NCI-H2107 treated with DMSO at 0.1 percent for 48 hours (cell line): ENCODE data around the gene CDS2.
"Not testable (repeated sequence)": the region's sequence is repeated elsewhere in the genome, so short reads cannot be mapped to it uniquely, and the experiment has no call there.

Experiments used
- DNase-seq: peaks from one replicate; lab custom pipeline; 2025; ENCODE audit not compliant: unreplicated experiment; lab: John Stamatoyannopoulos, UW

Gene CDS2

DNA sequence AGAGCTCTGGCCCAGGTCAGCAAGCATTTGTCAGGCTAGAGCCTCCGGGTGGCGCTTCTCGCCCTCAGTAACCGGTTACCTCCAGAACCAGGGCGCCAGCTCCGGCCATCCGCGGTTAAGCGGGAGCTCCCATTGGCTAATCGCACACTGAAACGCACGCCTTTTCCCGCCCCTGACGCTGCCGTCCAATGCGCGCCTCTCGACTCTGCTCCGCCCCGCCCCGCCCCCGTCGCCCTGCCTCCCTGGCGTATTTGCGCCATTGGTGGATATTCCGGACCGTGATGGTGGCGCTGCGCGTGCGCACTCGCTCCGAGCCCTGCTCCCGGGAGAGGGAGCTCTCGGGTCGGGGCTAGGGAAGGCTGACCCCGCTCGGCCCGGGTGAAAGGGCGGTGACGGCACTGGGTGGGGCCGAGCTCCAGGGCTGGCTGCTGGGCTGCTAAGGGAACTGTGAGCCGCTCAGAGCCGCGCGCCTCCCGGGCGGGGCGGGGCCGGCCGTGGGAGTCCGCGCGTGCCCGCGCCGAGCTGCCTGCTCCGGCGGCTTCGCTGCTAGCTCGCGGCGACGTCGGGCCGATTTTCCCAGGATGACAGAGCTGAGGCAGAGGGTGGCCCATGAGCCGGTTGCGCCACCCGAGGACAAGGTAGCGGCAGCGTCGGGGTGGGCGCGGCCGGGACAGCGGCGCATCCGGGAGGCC lies at the start of gene CDS2:
TSS of gene CDS2 (plus strand) at position 497 of the 692 bp plus-strand sequence. CDS start at position 582, 85 bp downstream.
- DNase-seq: peak; percentile 91

DNA sequence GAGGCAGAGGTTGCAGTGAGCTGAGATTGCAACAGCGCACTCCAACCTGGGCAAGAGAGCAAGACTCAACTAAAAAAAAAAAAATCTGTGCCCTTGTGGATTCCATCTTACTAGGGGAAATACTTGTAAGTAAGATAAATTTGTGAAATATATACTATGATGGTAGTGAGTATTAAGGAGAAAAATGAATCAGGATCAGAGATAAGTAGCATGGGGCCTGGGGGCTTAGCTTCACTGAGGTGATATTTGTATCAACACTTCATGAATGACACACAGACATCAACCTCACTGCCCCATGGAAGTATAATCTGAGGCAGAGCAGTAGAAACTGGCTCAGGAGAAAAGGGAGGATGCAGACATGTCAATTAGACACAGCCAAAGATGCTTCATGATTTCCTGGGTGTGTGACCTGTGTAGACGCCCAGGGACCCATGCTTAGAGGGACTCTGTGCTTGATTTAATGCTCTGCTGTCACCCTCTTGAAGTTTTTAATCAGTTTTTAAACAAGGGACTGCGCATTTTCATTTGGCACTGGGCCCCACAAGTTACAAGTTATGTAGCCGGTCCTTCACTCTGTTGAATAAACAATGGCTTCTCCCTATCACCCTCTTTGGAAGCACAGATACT lies 48.9 kb upstream of the CDS2 start:
- no peak for DNase-seq

DNA sequence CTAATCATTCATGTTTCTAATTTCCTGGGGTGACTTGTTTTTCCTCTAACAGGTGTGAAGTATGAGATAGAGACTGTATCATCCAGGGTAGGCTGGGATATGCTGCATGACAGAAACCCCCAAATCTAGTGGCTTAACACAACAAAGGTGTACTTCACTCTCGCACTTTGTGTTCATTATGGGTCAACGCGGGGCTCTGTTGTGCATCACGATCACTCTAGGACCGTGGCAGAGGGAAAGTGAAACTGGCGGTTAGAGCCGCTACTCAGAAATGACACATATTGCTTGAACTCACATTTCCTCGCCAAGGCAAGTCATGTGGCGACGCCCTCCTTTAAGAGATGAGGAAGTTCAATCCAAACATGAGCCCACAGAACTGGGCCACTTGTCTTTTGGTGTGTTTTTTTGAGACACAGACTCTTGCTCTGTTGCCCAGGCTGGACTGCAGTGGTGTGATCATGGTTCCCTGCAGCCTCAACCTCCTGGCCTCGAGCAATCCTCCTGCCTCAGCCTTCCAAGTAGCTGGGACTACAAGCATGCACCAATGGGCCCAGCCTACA lies 48.3 kb upstream of the CDS2 start:
- DNase-seq: peak; percentile 0

DNA sequence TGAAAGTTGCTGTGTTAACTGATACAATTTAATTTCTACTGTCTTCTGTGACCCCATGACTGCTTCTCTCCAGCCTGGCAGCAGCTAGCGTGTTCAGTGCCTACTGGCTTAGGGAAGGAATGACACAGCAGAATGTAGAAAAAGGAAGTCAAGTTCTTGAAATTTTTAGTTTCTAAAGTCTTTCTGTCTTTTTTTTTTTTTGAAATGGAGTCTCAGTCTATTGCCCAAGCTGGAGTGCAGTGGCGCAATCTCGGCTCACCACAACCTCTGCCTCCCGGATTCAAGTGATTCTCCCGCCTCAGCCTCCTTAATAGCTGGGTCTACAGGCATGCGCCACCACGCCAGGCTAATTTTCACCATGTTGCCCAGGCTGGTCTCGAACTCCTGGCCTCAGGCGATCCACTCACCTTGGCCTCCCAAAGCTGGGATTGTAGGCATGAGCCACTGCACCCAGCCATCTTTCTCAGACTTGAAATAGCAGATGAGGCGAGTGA lies 46.4 kb upstream of the CDS2 start:
- DNase-seq: no peak

DNA sequence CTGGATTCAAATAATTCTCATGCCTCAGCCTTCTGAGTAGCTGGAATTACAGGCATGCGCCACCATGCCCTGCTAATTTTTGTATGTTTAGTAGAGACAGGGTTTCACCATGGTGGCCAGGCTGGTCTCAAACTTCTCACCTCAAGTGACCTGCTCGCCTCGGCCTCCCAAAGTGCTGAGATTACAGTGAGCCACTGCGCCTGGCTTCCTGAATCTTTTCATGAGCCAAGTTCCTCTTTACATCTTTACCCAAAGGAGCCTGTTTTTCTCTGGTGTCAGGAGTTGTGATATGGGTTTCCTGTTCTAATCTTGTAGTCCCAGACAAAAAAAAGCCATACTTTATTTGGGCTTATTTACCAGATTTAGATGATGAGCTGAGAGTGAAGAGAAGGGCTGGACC lies 41.4 kb upstream of the CDS2 start:
- DNase-seq: no peak

DNA sequence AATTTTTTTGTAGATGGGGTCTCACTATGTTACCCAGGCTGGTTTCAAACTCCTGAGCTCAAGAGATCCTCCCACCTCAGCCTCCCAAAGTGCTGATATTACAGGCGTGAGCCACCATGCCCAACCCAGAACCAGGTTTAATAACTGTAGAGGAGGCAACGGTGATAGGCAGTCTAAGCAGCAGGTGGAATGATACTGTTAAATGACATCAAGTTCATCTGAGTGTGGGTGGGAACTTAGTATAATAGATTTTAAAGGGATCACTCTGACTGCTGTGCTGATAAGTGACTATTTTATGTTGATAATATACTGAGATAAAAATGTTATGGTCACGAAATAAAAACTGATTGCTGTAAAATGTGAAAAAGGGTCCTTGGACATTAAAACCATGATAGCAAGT lies 38.1 kb upstream of the CDS2 start:
- DNase-seq: no peak

DNA sequence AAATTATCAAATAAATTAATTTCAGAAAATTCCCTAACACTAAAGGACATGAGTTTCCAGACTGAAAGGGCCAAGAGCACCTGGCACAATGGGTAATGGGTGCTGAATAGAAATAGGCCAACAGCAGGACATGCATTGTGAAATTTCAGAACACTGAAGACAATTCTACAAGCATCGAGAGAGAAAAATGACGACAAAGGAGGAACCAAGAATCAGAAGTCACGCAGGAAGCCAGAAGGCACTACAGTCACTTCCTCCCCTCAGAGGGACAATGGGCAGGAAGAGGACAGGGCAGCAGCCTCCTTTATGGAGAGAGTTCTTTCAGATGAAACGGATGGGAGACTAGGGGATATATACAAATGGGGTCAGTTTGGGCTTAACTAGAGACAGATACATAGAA lies 36.6 kb upstream of the CDS2 start:
- no peak for DNase-seq

DNA sequence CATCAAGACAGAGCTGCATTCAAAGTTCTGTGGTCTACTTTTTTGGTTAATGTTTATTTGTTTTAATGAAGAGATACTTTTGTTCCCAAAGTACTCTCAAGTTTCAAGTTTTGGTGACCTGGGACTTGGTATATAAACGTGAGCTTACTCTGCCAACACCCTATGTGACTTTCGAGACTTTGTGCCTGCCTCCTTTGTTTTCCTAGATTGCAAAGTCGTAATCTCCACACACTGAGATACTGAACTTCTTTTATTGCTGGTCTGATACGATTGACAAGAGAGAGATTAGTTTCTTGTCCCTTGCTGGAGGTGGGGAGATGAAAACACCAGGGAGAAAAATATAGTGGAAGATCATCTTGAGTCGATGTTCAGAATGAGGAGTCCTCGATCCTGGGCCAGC lies 34.9 kb upstream of the CDS2 start:
- no peak for DNase-seq

DNA sequence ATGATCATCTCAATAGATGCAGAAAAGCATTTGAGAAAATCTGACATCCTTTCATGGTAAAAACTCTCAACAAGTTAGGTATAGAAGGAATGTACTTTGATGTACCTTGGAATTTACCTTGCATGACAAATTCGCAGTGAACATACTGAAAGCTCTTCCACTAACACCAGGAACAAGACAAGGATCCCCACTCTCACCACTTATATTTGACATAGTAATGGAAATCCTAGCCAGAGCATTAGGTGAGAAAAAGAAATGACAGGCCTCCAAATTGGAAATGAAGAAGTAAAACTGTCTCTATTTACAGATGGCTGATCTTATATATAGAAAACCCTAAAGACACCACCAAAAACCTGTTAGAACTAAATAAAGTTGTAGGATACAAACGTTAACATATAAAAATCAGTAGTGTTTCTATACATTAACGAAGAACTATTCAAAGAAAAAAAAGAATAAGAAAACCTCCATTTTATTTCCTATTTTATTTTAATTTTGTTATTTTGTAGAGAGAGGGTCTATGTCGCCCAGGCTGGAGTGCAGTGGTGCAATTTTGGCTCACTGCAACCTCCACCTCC lies 34.0 kb upstream of the CDS2 start:
- DNase-seq: no peak

DNA sequence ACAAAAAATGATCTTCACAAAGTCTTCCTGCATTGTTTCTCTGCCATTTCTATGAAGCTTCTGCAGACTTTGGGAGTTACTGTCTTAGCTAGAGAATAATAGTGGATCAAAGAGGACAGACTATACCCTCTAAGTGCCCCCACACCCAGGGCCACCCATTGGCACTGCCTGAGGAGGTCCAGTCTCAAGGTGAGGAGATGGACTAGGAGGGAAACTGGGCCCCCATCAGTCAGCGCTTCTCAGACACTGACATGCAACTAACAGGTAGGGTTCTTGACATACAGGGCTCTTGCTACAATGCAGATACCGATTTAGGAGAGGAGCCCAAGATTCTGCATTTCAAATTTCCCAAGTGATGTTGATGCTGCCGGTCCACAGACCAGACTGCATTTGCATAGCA lies 31.4 kb upstream of the CDS2 start:
- no peak for DNase-seq

DNA sequence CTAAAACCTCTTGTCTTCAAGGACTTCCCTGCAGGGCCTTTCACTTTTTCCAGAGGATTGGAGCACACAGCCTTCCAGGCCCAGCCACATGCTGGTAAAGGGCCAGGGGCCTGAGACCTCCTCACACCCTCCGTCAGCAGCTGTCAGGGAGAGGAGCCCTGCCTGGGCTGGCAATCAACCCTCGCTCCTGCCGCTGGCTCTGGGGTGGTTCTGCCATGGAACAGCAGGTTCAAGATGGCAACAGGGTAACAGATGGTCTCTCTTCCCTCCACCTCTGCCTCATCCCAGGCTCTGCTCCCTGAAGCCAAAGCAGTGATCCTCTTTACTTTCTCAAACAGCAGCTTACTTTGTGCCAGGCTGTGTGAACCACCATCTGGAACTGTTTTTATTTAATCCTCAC lies 30.9 kb upstream of the CDS2 start:
- DNase-seq: no peak

DNA sequence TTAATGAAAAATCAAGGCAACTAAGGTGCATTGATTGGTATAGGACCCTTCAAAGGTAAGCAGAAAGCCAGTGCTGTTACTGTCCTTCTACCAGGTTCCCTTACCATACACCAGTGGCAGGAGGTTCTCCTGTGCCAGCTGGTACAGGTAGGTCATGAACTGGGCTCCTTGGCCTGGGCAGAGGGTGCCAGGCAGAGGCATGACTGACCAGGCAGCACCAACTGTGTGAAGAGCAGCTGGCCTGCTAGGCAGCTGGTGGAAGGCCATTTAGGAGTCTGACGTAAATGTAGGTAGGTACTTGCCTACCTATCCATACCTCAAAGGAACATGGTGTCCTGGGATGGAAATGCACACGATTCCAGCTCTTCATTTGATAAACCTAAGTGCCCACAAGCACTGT lies 30.3 kb upstream of the CDS2 start:
- DNase-seq: no peak

DNA sequence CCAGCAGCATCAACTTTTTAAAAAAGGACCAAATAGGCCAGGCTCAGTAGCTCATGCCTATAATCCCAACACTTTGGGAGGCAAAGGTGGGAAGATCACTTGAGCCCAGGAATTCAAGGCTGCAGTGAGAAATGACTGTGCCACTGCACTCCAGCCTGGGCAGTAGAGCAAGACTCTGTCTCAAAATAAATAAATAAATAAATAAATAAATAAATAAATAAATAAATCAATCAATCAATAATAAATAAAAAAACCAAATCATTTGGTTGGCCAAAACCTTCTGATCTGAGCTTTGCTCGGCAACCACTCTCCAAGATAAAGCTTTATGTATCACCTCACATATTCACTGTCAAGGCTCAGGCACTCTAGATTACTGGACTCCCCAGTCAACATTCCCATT lies 27.8 kb upstream of the CDS2 start:
- DNase-seq: not testable (repeated sequence)

DNA sequence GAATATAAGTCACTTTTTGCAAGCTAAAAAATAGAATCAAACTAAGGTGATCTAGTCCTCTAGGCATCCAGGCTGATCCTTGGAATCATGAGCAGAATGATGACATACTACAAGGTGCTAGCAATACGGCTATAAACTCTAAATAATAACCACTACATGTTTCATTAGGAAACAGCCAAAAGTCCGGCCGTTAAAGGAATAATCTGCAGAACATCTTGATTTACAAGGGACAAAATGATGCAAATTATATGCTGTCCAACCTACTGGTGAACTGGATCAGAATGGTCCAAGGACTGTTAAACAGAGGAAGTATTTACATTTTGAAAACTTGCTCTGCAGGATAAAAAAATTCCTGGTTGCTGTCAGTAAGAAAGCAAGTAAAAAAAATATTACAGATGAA lies 26.9 kb upstream of the CDS2 start:
- DNase-seq: not testable (repeated sequence)

DNA sequence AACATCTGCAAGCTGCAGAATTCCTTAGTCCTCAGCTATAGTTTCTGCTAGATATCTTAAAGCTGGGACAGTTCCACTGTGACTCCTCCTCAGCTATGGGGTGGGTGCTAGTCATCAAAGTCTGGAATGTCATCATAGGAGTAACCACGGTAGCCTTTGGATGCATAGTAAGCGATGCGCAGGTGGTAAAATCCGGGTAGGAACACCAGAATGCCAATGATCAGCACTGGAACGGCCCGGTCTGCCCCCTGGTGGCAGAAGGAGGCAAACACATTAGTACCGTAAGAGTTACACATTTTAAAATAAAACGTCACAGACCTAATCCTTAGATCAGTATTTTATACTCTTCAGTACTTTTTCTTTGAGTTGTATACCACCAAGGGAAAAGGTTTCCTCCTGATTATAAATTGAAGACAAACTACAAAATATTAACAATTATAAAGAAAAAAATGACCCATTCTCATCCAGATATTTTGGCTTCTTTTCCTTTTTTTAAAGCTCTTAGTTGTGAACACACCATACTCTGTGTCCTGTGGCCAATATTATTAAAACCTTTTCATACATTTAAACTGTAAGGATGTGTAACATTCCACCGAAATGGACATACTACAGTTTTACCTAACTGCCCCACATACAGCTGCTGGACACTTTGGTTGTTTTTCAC lies 26.0 kb upstream of the CDS2 start:
- DNase-seq: peak; percentile 9

DNA sequence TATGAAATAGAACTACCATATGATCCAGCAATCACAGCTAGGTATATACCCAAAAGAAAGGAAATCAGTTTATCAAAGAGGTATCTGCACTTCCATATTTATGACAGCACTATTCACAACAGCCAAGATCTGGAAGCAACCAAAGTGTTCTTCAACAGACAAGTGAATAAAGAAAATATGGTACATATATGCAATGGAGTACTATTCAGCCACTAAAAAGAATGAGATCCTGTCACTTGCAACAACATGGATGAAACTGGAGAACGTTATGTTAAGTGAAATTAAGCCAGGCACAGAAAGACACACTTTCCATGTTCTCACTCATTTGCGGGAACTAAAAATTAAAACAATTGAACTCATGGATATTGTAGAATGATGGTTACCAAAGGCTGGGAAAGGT lies 22.3 kb upstream of the CDS2 start:
- DNase-seq: no peak

DNA sequence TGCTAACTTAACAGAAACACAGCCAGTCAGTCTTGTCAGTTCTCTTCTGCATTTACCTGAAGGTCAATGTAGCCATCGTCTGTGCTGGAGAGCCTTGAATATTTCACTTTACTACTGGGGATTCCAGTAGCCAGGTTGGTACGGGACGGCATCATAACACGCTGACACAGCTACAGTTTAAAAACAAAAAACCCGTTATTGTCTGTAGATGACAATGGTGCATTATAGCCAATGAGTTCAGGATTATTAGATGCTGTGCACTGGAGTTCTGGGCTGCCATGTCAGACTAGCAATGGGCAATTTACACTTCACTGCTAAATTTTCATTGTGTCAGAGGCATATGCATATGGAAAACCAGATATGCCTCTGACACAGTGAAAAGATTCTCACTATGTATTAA lies 17.5 kb upstream of the CDS2 start:
- DNase-seq: no peak

DNA sequence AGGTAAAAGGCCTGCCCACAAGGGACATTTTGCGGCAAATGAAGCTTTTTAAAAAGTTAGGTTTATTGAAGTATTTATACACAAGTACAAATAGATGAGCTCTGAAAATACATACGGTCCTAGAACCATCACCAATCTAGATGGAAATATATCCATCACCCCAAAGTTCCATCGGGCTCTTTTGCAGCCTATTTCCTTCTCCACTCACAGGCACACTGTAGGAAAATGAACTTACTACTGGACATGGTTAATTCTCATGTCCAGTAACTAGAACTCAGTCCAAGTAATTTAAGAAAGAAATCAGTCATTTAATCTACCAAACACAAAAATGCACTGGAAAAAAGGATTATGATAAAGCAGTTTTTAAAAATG lies 13.2 kb upstream of the CDS2 start:
- no peak for DNase-seq

DNA sequence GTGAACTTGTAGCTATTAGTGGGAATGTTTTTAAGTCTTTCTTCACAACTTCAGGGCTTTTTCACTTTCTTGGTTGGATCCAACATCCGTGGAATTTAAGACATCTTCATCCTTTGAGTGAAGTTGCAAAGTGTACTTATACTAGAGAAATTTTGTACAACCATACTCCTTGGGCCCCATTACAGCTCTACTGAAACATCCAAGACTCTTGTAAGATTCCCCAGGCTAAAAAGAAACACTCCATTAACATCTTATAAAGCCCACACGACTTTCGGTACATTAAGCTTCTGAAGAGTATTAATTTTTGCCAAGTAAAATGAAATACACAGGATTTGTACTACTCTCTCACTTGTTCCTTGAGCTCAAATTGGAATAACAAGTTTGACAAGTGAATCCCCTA lies 12.4 kb upstream of the CDS2 start:
- no peak for DNase-seq

DNA sequence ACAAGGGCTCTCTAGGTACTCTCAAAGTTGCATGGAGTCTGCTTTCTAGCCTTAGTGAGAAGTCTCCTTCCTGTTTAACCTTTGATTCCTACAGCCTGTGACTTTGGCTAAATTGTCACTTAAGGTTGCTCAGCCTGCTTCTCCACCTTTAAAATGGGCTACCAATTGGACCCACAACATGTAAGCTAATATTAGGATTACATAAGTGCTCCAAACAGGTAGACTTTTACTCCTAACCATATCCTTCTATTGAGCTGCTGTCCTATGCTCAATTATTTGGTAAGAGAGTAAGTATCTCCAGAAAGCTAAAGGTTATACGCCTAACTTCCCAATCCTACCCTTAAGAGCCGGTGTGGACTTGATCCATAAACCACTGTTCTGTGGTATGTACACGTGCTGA lies 9.9 kb upstream of the CDS2 start:
- DNase-seq: no peak

DNA sequence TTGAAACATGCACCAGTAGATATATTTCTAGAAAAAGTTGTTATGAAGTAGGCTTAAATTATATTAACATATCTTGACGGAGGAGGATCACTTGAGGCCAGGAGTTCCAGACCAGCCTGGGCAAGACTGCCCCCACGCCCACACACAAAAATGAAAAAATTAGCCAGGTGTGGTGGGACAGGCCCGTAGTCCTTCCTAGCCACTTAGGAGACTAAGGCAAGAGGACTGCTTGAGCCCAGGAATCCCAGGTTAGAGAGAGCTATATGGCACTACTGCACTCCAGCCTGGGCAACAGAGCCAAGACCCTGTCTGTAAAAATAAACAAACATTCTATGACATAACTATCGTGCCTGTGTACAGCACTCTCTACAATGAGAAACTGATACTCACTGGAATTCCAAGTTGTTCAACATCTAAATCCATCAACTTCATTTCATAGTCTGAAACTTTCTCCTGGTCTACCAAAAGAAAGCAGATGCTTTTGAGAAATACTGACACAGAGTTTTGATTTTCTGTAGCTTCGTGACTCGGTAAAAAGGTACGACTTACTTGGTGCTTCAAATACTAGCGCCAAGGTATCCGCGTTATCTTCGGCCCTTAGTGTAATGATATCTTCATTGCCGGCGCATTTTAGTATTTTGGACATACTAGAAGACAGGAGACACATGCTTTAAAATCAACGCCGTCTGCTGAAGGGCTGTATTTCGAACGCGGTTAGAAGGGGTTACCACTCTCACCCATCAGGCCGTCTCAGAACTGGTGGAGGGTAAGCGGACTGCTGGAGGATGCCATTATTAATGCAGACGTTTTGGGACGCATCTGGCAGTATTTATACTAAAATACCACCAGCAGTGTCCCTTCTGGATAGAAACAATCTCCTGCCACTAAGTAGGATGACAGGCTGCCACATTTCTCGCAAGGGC lies 8.3 kb upstream of the CDS2 start:
- no peak for DNase-seq
